ENCODE measurements around the gene SORD.
"Not testable (repeated sequence)": the region's sequence is repeated elsewhere in the genome, so short reads cannot be mapped to it uniquely, and the experiment has no call there.

SORD gene

DNA sequence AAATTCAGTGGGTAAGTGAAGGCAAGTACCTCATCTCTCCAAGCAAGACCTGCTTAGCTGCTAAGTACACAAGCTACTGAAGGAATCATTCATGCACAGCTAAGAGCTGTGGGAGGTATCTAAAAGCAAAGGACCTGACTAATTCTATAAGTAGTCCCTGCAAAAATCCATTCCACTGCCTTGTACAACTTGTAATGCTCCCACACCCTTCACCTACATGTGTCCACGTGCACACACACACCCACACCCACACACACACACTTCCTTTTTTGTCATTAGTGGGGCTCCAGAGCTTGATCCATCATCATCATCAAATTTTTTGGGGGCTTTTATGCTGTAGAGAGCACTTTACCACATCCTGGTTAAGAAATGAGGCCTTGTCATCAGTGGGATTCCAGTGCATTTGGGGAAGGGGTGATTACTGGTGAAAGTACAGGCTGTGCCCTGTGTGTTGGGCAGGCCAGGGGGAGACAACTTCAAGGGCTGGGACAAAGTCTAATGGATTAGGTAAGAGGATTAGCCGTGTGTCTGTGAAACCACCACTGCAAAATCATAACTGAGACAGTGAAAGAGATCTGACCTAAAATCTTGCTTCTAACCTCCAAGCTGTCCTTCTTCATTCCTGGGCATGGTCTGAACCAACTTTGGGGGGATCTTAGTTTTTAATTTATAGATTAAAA is 19.1 kb upstream of the SORD start:
- peak; percentile 81 for TF ChIP-seq SPI1 (IDR thresholded peaks at IDR 0.05; ENCODE audit: low read depth, low read length)
- FAIRE-seq; DNase-seq (ENCODE audit: insufficient read length, low spot score): not testable (repeated sequence)

DNA sequence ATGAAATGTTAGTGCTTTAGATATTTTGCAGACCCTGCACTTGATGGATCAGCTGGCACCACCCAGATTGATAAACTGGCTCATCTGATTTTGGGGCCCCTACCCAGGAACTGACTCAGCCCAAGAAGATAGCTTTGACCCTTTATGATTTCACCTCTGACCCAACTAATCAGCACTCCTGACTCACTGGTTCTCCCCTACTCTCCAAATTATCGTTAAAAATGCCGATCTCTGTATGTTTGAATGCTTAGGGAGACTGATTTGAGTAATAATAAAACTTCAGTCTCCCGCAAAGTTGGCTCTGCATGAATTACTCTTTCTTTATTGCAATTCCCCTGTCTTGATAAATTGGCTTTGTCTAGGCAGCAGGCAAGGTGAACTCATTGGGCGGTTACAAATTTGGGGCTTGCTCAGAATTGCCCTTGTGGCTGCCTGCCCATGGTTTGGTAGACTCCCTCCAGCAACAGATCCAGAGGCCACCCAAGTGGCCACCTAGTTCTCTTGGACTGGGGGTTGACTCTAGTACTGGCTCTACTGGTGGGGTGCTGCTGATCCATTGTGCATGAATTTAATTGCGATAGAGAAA is 18.3 kb upstream of the SORD start:
- not testable (repeated sequence) for FAIRE-seq; DNase-seq (ENCODE audit: insufficient read length, low spot score)

DNA sequence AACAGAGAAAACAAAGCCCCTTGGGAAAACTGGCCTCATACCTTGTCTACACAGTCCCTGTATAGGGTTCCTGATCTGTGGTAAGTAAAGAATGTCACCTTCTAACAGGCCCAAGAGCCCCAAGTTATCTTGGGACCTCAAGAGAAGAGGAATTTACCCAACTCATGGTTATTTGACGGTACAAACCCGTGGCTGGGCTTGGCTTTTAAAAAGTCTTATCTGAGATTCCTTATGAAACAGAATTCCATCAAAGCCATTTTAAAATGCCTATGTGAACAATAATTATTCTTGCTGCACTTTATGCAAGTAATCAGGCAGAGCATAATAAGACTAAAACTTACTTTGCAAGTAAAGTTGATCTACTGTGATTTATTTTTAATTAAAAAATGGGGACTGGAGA is 13.9 kb upstream of the SORD start:
- DNase-seq (ENCODE audit: insufficient read length, low spot score) (no peak), FAIRE-seq (no peak)
- TF ChIP-seq TAF1 (IDR thresholded peaks at IDR 0.05; ENCODE audit: low read depth, low read length) (no peak), POLR2AphosphoS5 (IDR thresholded peaks at IDR 0.05; ENCODE audit: low read depth, low read length) (no peak), PAX5 (IDR thresholded peaks at IDR 0.05; ENCODE audit: insufficient read depth, low read length, severe bottlenecking) (no peak), POU2F2 (IDR thresholded peaks at IDR 0.05; ENCODE audit: low read depth, low read length) (no peak)

DNA sequence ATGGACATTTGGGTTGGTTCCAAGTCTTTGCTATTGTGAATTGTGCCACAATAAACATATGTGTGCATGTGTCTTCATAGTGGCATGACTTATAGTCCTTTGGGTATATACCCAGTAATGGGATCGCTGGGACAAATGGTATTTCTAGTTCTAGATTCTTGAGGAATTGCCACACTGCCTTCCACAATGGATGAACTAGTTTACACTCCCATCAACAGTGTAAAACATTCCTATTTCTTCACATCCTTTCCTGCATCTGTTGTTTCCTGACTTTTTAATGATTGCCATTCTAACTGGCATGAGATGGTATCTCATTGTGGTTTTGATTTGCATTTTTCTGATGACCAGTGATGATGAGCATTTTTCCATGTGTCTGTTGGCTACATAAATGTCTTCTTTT is 7.9 kb upstream of the SORD start:
- FAIRE-seq; DNase-seq (ENCODE audit: insufficient read length, low spot score): not testable (repeated sequence)

DNA sequence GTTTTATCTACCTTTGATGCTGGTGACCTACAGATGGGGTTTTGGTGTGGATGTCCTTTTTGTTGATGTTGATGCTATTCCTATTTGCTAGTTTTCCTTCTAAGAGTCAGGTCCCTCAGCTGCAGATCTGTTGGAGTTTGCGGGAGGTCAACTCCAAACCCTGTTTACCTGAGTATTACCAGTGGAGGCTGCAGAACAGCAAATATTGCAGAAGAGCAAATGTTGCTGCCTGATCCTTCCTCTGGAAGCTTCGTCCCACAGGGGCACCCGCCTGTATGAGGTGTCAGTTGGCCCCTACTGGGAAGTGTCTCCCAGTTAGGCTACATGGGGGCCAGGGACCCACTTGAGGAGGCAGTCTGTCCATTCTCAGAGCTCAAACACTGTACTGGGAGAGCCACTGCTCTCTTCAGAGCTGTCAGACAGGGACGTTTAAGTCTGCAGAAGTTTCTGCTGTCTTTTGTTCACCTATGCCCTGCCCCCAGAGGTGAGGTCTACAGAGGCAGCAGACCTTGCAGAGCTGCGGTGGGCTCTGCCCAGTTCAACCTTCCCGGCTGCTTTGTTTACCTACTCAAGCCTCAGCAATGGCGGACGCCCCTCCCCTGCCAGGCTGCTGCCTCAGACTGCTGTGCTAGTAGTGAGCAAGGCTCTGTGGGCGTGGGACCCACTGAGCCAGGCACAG is 2.6 kb upstream of the SORD start:
- FAIRE-seq: not testable (repeated sequence)

DNA sequence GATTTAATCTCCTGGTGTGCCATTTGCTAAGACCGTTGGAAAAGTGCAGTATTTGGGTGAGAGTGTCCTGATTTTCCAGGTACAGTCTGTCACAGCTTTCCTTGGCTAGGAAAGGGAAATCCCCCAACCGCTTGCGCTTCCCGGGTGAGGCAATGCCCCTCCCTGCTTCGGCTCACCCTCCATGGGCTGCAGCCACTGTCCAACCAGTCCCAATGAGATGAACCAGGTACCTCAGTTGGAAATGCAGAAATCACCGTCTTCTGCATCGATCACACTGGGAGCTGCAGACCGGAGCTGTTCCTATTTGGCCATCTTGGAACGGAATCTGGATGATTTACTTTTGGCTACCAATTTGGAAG is 2.1 kb upstream of the SORD start:
- not testable (repeated sequence) for FAIRE-seq; DNase-seq (ENCODE audit: insufficient read length, low spot score)

More for the DNA sequence above, 2.6 kb upstream of the SORD start:
- not testable (repeated sequence) for DNase-seq (ENCODE audit: insufficient read length, low spot score)

DNA sequence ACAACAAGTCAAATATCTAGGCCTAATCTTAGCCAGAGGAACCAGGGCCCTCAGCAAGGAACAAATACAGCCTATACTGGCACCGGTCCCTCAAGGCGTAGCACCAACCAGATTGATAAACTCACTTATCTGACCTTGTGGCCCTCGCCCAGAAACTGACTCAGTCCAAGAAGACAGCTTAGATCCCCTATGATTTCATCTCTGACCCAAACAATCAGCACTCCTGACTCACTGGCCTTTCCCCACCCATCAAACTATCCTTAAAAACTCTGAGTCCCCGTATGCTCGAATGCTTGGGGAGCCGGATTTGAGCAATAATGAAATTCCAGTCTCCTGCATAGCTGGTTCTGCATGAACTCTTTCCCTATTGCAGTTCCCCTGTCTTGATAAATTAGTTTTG is 1.6 kb upstream of the SORD start:
- FAIRE-seq (no peak), DNase-seq (ENCODE audit: insufficient read length, low spot score) (no peak)
- TF ChIP-seq POLR2AphosphoS5 (IDR thresholded peaks at IDR 0.05; ENCODE audit: low read depth, low read length) (no peak), POLR2A (IDR thresholded peaks at IDR 0.05; ENCODE audit: low read depth, low read length) (no peak), POU2F2 (IDR thresholded peaks at IDR 0.05; ENCODE audit: low read depth, low read length) (no peak)

DNA sequence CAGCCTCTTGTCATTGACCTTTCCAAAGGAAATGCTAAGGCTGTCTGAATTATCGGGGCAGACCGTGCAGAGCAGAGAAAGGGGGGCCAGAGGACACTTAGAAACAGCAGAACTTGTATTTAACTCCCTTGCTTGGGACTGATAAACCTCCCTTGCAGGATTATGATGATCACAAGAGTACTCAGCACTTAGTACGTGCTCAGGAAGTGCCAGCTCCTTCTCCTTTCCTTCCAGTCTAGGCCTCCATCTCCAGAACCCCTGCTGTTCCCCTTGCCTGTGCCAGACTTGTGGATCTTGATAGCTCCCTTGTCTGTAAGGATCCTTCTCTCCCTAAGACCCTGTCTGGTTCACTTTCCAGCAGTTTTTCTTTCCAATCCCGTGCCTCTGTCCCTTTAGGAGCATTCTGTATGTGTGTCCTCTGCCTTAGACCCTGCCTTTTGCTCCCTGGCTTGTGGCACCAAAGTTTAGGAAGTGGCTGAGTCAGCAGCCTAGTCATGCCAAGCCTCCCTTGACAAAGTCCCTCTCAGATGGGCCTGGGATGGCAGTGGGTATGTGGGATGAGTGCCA is 747 bp downstream of the SORD start:
- DNase-seq (ENCODE audit: insufficient read length, low spot score) (no peak), FAIRE-seq (no peak)
- no peak for TF ChIP-seq SPI1 (IDR thresholded peaks at IDR 0.05; ENCODE audit: low read depth, low read length)
- TF ChIP-seq TAF1 (IDR thresholded peaks at IDR 0.05; ENCODE audit: low read depth, low read length): no peak
- no peak for TF ChIP-seq POLR2A (IDR thresholded peaks at IDR 0.05; ENCODE audit: low read depth, low read length)
- no peak for TF ChIP-seq POU2F2 (IDR thresholded peaks at IDR 0.05; ENCODE audit: low read depth, low read length)
- TF ChIP-seq POLR2AphosphoS5 (IDR thresholded peaks at IDR 0.05; ENCODE audit: low read depth, low read length): no peak
- TF ChIP-seq PAX5 (IDR thresholded peaks at IDR 0.05; ENCODE audit: insufficient read depth, low read length, severe bottlenecking): no peak

DNA sequence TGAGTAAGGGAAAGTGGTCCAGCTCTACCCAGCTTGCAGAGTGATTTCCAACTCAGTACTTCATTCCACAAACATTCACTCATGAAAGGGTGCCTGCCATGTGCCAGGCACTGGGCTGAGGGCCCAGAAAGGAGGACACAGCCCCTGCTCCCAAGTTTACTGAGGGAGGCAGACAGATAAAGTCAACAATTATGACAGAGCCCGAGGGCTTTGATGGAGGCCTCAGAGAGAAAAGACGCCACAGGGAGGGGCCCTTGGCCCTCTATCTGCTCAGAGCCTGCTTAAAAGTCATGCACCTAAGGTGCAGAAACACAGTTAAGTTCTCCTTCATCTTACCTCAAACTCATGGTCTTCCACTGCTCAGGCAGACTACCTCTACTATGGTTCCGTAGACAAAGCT is 1.7 kb downstream of the SORD start:
- not testable (repeated sequence) for DNase-seq (ENCODE audit: insufficient read length, low spot score); FAIRE-seq

DNA sequence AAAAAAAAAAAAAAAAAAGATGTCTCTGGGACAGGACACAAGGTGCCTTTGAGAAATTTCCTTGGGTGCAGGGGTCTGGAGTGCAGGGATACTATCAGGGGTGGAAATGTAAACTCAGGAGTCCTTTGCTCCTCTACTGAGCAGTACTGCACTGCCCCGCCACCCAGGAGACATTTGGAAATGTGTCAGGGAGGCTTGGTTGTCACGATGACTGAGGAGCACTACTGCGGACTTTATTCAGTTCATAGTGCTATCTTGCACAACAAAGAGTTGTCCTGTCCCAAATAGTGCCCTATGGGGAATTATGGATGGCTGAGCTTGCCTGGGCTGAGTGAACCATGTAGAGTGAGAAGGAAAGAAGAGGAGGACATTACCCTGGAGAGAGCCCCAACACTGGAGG is 2.6 kb downstream of the SORD start:
- FAIRE-seq; DNase-seq (ENCODE audit: insufficient read length, low spot score): not testable (repeated sequence)

DNA sequence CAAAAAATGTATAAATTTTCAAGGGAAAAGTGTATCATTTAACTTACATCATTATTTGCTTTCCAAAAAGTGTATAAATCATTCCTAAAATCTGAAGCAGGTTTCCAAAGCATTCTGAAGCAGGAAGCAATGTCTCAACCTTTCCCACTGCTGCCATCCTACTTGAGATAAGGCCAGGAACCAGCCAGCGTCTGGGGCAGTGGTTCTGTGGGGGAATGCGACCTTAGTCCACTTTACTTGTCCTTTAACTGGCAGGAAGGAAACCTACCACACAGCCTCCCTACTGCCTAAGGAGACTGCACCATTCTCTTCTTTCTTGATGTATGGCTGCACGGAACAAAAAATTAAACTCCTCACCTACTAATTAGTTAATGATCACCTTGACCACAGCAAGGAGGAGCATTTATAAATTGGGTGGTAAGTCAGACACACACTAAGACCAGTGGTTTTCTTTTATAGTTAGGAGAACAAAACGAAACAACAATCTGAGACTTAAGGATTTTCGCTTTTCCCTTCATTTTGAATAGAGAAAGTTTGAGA is 3.7 kb downstream of the SORD start:
- TF ChIP-seq POLR2AphosphoS5 (IDR thresholded peaks at IDR 0.05; ENCODE audit: low read depth, low read length): no peak
- no peak for TF ChIP-seq POU2F2 (IDR thresholded peaks at IDR 0.05; ENCODE audit: low read depth, low read length)
- no peak for TF ChIP-seq SPI1 (IDR thresholded peaks at IDR 0.05; ENCODE audit: low read depth, low read length)
- no peak for TF ChIP-seq PAX5 (IDR thresholded peaks at IDR 0.05; ENCODE audit: insufficient read depth, low read length, severe bottlenecking)
- no peak for TF ChIP-seq TAF1 (IDR thresholded peaks at IDR 0.05; ENCODE audit: low read depth, low read length)
- no peak for TF ChIP-seq POLR2A (IDR thresholded peaks at IDR 0.05; ENCODE audit: low read depth, low read length)
- DNase-seq (ENCODE audit: insufficient read length, low spot score) (no peak), FAIRE-seq (no peak)

DNA sequence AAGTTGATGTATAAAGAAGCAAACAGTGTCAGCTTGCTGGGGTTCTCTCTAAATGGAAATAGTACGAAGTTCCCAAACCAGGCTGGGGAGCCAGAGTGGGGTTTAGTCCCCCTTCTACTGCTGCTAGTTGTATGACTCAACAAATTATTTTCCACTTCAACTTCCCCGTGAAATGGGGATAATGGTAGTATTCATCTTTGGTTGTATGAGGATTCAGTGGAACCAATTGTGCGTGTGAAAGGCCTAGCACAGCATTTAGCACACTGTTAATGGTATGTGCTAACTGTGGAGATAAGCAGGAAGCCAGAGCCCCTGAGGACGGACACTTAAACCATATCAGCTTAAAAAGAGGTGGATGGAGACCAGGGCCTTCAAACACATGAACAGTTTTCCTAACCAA is 4.2 kb downstream of the SORD start:
- no peak for DNase-seq (ENCODE audit: insufficient read length, low spot score)
- TF ChIP-seq PAX5 (IDR thresholded peaks at IDR 0.05; ENCODE audit: insufficient read depth, low read length, severe bottlenecking): no peak
- no peak for TF ChIP-seq POLR2AphosphoS5 (IDR thresholded peaks at IDR 0.05; ENCODE audit: low read depth, low read length)
- TF ChIP-seq TAF1 (IDR thresholded peaks at IDR 0.05; ENCODE audit: low read depth, low read length): no peak
- TF ChIP-seq POLR2A (IDR thresholded peaks at IDR 0.05; ENCODE audit: low read depth, low read length): no peak
- no peak for FAIRE-seq

Data from GM12891 (cell line).